Upper lobe of right lung (tissue), 1 donor: ENCODE results near the gene PLAC1. TPM values are rescaled to one million over a fixed set of nuclear protein-coding genes. Genes with fewer than 3 reads are reported as not detected.

Experiments used
- ATAC-seq: fragments of 200-7000 bp; cut with Tn5 transposase; one replicate; pipeline ENCODE4 v1.9.1; 2020; ENCODE audit warnings: mild to moderate bottlenecking, moderate library complexity
- DNase-seq: peaks from one replicate; pipeline ENCODE4 v3.0.0-alpha.2; 2020
- H3K27ac ChIP-seq: fragments of 200-600 bp; one replicate; pipeline ENCODE4 v1.8.0; 2022
- H3K27me3 ChIP-seq: fragments of 200-600 bp; one replicate; pipeline ENCODE4 v1.8.0; 2022; ENCODE audit warnings: mild to moderate bottlenecking
- H3K36me3 ChIP-seq: fragments of 200-600 bp; one replicate; pipeline ENCODE4 v1.8.0; 2022
- H3K4me1 ChIP-seq: fragments of 200-600 bp; one replicate; pipeline ENCODE4 v1.8.0; 2022
- H3K4me3 ChIP-seq: fragments of 200-600 bp; one replicate; pipeline ENCODE4 v1.8.0; 2022; ENCODE audit warnings: mild to moderate bottlenecking
- H3K9me3 ChIP-seq: fragments of 200-600 bp; one replicate; pipeline ENCODE4 v1.8.0; 2022
- CTCF ChIP-seq: fragments of 200-600 bp; IDR thresholded peaks from one replicate; pipeline ENCODE4 v1.8.0; 2022; ENCODE audit warnings: antibody characterized with exemption
- intact Hi-C: fragments of 100-400 bp; cut with DNase I; formaldehyde crosslinking; loops from one replicate; pipeline ENCODE4 v1.11.0; 2022
- total RNA-seq: library from RNA; stranded (reverse); fragmentation: NEBNext Ultra II Directional; extraction: Animal tissue kit (Norgen Biotek cat#: 25700); gene quantifications from one replicate; pipeline ENCODE4 v1.2.1, GENCODE V29; 2021
- donor health status: DM: no; HTN: yes; CAD: no; lungs with severe emphysema.

PLAC1 gene
- total RNA-seq, 1 donor from 2014 or later, result not detected

GRCh38 chrX:134588806-134589205, 69.5 kb downstream of the PLAC1 start:
- TF ChIP-seq CTCF, result no peak
- intact Hi-C loops, result no loop called here
- Histone ChIP-seq H3K4me3 (no peak overlapping the region), H3K27me3 (no peaks in the 10 kb centered on the region), H3K27ac (no peak overlapping the region), H3K4me1 (no peaks in the 10 kb centered on the region), H3K9me3 (no peaks in the 10 kb centered on the region), H3K36me3 (no peaks in the 10 kb centered on the region)
- no peak for DNase-seq
- ATAC-seq, result peak; percentile 29

GRCh38 chrX:134580907-134581306, 77.4 kb downstream of the PLAC1 start:
- no peak overlapping the region for H3K27ac ChIP-seq
- H3K36me3 ChIP-seq, result no peaks in the 10 kb centered on the region
- no peak for TF ChIP-seq CTCF
- no peaks in the 10 kb centered on the region for H3K27me3 ChIP-seq
- H3K4me3 ChIP-seq, result no peak overlapping the region
- ATAC-seq (no peak), DNase-seq (no peak)
- H3K9me3 ChIP-seq, result no peaks in the 10 kb centered on the region
- intact Hi-C loops, result no loop called here
- H3K4me1 ChIP-seq, result no peaks in the 10 kb centered on the region

DNA sequence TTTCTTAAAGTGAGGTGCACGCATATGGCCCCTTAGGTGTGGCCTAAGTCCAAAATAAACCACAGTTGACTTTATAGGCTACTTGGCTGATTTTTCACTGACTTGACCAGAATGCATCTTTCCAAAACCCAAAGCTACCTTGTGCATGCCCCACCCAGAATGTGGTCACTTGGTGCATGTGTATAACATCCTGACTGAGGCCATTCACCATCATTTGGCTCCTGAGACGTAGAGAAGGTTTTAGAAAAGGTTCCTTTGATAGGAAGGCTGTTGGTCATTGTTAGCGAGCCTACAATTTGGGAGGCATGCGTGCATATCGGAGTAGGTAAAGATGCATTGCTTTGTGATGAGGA, 84.6 kb downstream of the PLAC1 start:
- no peak for ATAC-seq
- Histone ChIP-seq H3K36me3 (no peaks in the 10 kb centered on the region), H3K4me3 (no peak overlapping the region), H3K4me1 (no peaks in the 10 kb centered on the region), H3K9me3 (no peaks in the 10 kb centered on the region), H3K27ac (no peak overlapping the region), H3K27me3 (no peaks in the 10 kb centered on the region)
- DNase-seq, result no peak
- no peak for TF ChIP-seq CTCF
- intact Hi-C loops, result no loop called here

DNA sequence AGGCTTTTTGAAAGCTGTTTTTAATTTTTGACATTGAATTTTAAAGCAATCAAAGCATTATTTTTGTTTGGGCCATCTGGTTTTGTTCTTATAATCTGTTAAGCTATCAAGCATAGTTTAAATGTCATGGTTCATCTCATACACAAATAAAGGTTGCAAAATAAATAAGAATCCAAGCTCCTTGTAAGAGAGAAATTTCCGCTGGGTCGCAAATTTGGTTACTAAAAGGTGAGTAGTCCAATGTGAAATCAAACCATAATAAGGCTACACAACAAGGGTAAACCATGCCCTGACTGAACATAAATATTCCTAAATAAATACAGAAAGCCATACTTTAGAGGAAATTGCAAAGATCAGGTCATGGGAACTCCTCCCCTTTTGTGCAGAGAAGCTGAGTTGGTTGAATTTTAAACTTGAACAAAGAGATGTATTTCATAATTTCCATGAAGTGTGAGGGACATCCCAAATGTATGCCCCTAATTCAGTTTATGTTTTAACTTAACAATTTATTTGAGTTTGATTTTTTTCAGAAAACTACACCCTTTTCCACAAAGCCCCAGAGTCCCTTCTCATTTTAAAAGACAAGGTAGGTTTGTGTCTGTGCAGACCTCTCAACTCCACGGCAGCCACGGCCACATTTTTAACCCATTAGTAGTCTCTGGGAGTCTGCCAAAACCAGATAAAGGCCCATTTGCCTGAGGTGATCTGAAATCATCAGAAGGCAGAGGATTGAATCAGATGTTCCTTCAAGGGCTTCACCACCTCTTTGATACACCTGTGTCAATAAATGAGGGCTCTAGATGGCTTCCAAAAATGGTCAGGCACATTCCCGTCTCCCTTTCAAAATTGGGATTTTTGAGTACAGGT, 85.2 kb downstream of the PLAC1 start:
- H3K27ac ChIP-seq, result no peak overlapping the region
- no peaks in the 10 kb centered on the region for H3K4me1 ChIP-seq
- DNase-seq (no peak), ATAC-seq (no peak)
- H3K9me3 ChIP-seq, result no peaks in the 10 kb centered on the region
- no peaks in the 10 kb centered on the region for H3K27me3 ChIP-seq
- intact Hi-C loops, result no loop called here
- H3K4me3 ChIP-seq, result no peak overlapping the region
- no peak for TF ChIP-seq CTCF
- H3K36me3 ChIP-seq, result no peaks in the 10 kb centered on the region

DNA sequence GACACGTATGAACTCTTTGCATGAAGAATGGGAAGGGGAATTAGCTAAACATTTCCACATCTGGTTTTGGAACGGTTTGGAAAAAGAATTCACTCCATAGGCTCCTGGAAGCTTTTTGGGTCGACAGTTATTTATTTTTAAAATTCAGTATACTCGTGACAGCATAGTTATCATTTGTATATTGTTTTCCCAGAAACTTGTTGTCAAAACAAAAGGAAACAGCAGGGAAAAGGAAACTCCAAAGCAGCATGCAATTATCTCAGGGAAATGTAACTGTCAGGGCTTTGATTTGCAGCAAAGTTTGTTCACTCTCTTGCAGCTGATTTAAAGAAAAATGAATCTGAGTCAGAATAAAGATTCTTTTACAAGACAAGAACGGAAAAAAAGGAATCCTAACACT, 86.5 kb downstream of the PLAC1 start:
- Histone ChIP-seq H3K4me3 (no peak overlapping the region), H3K4me1 (no peaks in the 10 kb centered on the region), H3K9me3 (no peaks in the 10 kb centered on the region), H3K36me3 (no peaks in the 10 kb centered on the region), H3K27ac (no peak overlapping the region), H3K27me3 (no peaks in the 10 kb centered on the region)
- ATAC-seq (no peak), DNase-seq (no peak)
- no peak for TF ChIP-seq CTCF
- intact Hi-C loops, result no loop called here
